Stimulated activated CD4-positive, alpha-beta T cell treated with anti-CD3 and anti-CD28 coated beads, TNF-alpha, amount 100 ng/mL, for 1 hour (primary cell): ENCODE data around the gene SYNPO2.
"Not testable (repeated sequence)": the region's sequence is repeated elsewhere in the genome, so short reads cannot be mapped to it uniquely, and the experiment has no call there.

ENCODE experiments used
- DNase-seq, 3 donors: peaks; one replicate each; pipeline ENCODE4 v3.0.0-alpha.2; 2020; ENCODE audit warnings: low read depth in 3 of 3, low spot score in 1 of 3

Gene SYNPO2

GRCh38 chr4:119059221-119059620 lies 170.6 kb downstream of the SYNPO2 start:
- DNase-seq = no peak

GRCh38 chr4:119067125-119067524 lies 178.5 kb downstream of the SYNPO2 start:
- DNase-seq = not testable (repeated sequence)

- DNase-seq = not testable (repeated sequence)
Measured at GRCh38 chr4:119067670-119068360, 179.2 kb downstream of the SYNPO2 start.

GRCh38 chr4:119068529-119068962 lies 179.9 kb downstream of the SYNPO2 start:
- DNase-seq = no peak

GRCh38 chr4:119070301-119070700 lies 181.6 kb downstream of the SYNPO2 start:
- DNase-seq = no peak

GRCh38 chr4:119080721-119081541 lies 192.3 kb downstream of the SYNPO2 start:
- DNase-seq = no peak

- DNase-seq = no peak
Measured at GRCh38 chr4:119081542-119081859, 192.8 kb downstream of the SYNPO2 start.

GRCh38 chr4:119081943-119082342 lies 193.3 kb downstream of the SYNPO2 start:
- no peak for DNase-seq

- DNase-seq = no peak
Measured at GRCh38 chr4:119082661-119083060, 194.0 kb downstream of the SYNPO2 start.

- no peak for DNase-seq
Measured at GRCh38 chr4:119084513-119084912, 195.9 kb downstream of the SYNPO2 start.

GRCh38 chr4:119087121-119087520 lies 198.5 kb downstream of the SYNPO2 start:
- DNase-seq = no peak

GRCh38 chr4:119087656-119088055 lies 199.0 kb downstream of the SYNPO2 start:
- DNase-seq = no peak

GRCh38 chr4:119093042-119093827 lies 204.6 kb downstream of the SYNPO2 start:
- DNase-seq = no peak

- DNase-seq = no peak
Measured at GRCh38 chr4:119097282-119097900, 208.7 kb downstream of the SYNPO2 start.

- no peak for DNase-seq
Measured at GRCh38 chr4:119098306-119098705, 209.7 kb downstream of the SYNPO2 start.

- DNase-seq = no peak
Measured at GRCh38 chr4:119099227-119099810, 210.7 kb downstream of the SYNPO2 start.

- no peak for DNase-seq
Measured at GRCh38 chr4:119100655-119101054, 212.0 kb downstream of the SYNPO2 start.

GRCh38 chr4:119103263-119103662 lies 214.6 kb downstream of the SYNPO2 start:
- no peak for DNase-seq

- no peak for DNase-seq
Measured at GRCh38 chr4:119104644-119105273, 216.1 kb downstream of the SYNPO2 start.

- no peak for DNase-seq
Measured at GRCh38 chr4:119105605-119106004, 217.0 kb downstream of the SYNPO2 start.
